Activated T-cell treated with anti-CD3 and anti-CD28 coated beads for 1 hour (primary cell): ENCODE measurements around the gene KIF1A.
"Not testable (repeated sequence)": the region's sequence is repeated elsewhere in the genome, so short reads cannot be mapped to it uniquely, and the experiment has no call there.

Experiments
- DNase-seq: peaks from one replicate; pipeline ENCODE4 v3.0.0-alpha.2; 2020; ENCODE audit warnings: low read depth

Gene KIF1A

GRCh38 chr2:240703417-240704341 is 116.3 kb downstream of the KIF1A start:
- no peak for DNase-seq

GRCh38 chr2:240702640-240703011 is 117.4 kb downstream of the KIF1A start:
- no peak for DNase-seq

DNA sequence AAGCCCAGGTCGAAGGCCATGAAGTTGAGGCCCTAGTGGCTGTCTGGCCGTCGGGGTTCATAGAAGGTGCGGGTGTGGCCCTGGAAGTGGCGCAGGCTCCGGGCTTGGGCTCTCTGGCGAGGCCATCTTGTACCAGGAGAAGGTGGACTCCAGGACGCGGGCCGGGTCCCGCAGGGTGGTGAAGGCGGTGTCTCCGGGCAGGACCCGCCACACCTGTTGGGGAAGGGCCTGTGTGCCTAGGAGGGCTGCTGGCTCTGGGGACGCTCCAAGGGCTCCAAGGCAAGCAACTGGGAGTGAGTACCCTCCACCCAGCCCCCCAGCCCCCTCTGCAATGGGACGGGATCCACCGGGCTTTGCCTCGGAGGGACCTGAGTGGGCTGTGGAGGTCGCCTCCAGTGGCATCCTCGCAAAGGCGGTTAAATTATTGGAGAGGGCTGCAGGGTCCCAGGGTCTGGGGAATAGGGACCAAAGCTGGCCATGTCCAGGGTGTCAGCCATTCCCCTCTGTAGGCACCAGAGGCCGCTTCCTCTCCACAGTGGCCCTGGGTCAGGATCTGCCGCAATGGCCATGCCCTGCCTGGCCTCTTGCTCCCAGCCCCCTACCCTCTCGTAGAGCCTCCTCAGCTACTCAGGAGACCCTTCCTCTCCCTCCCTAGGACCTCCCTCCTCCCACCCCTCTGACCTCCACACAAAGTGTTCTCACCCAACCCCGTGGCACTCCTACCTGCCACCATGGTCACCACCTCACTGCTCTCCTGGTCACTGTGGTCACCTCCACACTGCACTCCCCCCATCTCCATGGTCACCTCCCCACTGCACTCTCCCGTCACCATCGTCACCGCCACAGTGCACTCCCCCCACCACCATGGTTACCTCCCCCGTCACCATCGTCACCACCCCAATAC is 118.0 kb downstream of the KIF1A start:
- no peak for DNase-seq

DNA sequence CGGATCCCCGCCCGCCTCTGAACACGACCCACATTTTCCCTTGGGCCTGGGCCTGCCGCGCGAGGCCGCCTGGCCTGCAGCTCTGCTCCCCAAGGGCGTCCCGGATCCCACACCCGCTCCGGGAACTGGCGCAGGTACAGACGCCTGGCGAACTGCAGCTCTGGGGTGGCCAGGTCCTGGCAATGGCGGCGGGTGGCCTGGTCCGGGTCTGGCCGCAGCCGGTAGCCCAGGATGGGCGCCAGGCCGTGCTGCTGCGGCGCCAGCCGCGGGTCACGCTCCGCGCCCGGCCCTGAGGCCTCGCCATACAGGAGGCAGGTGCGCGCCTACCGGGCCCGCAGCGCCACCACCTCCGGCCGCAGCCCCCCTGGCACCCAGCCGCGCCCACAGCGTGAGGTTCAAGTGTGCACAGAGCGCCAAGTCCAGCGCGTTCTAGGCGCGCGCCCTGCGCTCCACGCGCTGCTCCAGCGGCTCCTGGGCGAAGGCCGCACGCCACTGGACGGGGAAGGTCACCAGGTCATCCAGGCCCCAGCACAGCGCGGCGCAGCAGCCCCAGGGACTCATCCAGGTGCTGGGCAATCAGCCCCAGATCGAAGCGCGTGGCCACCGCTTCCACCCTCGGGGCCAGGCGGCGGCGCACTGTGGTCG is 118.8 kb downstream of the KIF1A start:
- DNase-seq: no peak

- DNase-seq: not testable (repeated sequence)
Measured at GRCh38 chr2:240700616-240701015, 119.4 kb downstream of the KIF1A start.

DNA sequence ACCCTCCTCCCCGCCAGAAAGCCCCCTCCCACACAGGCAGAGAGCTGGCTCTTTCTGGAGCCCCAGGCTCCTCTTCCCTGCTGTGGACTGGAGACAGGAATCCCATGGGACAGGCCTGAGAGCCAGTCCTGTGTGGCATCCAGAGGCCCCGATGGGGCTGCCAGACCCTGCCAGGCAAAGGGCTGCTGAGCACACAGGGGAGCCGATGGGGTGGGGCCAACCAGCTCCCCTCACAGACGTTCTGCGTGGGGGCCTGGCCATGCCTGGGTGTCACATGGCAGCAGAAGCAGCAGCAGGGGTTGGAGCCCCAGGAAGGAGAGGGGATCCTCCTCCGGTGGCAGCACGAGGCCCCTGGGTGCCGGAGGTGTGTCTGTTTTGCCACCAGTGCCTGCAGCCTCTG is 120.2 kb downstream of the KIF1A start:
- not testable (repeated sequence) for DNase-seq

DNA sequence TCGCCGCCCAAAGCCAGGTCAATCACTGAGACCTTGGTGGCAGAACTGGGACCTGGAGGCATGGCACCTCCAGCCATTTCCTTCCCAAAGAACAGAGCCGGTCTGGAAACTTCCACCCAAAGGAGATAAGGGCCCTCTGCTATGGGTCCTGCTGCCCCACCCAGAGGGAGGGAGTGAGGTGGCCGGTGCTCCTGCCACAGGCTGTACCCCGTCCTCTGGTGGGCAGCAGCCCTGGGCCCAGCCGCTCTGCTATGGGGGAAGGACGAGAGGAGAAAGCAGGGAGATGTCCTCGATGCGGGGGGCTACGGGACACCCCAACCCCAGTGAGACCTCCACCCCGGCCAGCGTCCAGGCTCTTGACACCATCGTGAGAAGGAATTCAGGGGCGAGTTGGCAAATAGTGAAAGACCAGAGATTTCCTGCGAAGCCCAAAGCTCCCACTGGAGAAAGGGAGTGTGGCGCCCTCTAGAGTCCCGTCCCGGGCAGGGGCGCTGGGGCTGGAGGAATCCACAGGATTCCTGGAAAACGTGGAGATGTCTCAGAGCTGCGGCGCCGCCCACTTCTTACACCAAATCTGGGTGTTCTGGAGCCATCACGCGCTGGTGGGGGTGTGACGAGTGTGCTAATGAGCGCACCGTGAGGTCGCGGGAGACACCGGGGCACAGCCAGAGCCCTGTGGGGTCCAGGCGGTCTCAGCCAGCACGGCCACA is 121.0 kb downstream of the KIF1A start:
- DNase-seq: not testable (repeated sequence)

- not testable (repeated sequence) for DNase-seq
Measured at GRCh38 chr2:240696469-240696868, 123.5 kb downstream of the KIF1A start.

DNA sequence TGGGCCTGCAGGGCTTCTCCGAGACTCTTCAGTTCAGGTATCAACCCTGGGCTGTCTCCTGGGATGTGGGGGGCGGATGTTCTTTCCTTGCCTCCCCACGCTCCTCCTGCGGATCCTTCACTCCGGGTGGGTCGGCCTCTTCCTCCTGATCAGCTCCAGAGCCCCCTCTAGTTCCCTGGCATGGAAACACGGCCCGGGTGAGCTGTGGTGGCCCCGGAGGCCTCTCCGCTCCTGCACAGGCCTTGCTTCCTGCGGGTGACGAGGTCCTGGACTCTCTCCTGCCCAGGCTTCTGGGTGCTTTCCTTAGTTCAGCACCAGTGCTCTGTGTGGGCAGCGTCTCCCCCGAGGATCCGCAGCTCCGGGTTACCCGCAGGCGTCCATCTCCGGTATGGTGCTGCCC is 124.4 kb downstream of the KIF1A start:
- DNase-seq: not testable (repeated sequence)

DNA sequence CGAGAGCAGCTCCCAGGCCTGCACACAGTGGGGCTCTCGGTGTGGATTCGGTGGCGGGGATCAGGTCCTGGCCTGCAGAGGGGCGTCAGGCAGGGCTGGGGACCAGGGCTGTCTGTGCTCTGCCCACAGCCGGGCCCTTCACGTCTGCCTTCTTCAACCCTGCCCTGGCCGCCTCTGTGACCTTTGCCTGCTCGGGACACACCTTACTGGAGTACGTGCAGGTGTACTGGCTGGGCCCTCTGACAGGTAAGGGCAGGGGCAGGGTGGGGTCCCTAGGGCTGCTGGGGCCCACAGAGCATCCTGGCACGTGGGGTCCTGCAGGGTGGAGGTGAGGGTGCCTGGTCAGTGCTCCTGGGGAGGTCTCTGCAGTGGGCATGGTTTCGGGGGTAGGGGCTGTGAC is 125.7 kb downstream of the KIF1A start:
- not testable (repeated sequence) for DNase-seq

GRCh38 chr2:240692583-240693561 is 127.1 kb downstream of the KIF1A start:
- not testable (repeated sequence) for DNase-seq

DNA sequence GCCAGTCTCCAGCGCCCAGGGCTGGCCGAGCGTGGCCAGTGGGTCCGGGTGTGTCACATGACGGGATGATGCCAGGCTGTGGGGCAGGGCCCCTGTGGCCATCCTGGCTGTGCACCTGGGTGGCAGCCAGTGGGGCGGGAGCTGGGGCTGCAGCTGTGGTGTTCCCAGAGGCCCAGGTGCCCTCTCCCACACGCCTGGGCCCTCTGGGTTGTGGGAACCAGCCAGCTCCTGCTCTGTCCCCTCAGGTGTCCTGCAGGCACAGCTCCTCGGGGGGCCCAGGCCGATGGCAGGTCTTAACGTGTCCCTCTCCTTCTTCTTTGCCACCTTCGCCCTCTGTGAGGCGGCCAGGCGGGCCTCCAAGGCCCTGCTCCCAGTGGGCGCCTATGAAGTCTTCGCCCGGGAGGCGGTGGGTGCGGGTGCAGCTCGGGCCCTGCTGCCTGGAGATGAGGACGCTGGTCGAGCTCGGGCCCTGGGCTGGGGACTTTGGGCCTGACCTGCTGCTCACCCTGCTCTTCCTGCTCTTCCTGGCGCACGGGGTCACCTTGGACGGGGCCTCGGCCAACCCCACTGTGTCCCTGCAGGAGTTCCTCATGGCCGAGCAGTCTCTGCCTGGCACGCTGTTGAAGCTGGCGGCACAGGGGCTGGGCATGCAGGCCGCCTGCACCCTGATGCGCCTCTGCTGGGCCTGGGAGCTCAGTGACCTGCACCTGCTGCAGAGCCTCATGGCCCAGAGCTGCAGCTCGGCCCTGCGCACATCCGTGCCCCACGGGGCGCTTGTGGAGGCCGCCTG is 128.2 kb downstream of the KIF1A start, which contains the start of gene AQP12A:
TSS of gene AQP12A (plus strand) at position 236 of the 790 bp plus-strand sequence. CDS start at position 284, 48 bp downstream.
- not testable (repeated sequence) for DNase-seq

GRCh38 chr2:240691075-240691427 is 129.0 kb downstream of the KIF1A start:
- not testable (repeated sequence) for DNase-seq

GRCh38 chr2:240690421-240691074 is 129.5 kb downstream of the KIF1A start:
- DNase-seq: not testable (repeated sequence)

GRCh38 chr2:240689975-240690374 is 130.0 kb downstream of the KIF1A start:
- DNase-seq: no peak

- DNase-seq: no peak
Measured at GRCh38 chr2:240688553-240688919, 131.5 kb downstream of the KIF1A start.

DNA sequence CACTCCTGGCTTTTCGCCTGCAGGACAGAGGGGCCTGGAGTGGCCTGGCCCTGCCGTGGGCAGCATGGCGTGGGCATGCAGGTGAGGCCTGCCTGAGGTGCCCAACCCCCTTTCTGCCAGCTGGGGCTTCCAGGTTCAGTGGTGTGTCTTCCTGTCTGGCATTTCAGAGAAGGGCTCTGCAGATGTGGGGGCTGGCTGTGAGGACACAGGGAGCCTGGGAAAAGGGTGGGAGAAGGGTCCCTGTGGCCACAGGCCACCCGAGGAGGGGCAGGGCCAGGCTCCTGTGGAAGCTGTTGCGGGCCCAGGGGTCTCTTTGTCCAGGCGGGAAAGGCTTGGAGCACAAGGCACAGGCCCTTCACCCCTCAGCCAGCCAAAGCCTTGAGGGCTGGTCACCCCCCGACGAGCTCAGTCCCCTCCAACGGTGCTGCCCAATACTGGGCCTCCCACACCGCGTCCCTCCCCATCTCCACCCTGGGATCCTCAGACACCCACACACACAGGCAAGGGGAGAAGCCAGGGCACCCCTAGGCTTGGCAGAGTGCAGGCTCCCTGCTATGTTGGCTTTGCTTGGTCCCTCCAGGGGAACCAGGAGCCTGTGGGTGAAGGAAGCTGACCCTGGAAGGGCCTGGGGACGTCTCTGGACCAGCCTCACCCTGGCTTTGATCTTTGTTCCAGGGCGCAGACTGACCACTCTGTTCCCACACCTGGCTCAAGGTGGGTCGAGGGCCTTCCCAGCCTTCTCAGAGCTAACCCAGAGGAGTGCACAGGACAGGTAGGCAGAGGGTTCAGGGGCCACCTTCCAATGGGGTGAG is 132.1 kb downstream of the KIF1A start:
- DNase-seq: no peak
